HG02840 (cell line): ENCODE measurements around the gene KLF16.
A peak's percentile ranks its signal among the peaks of the same experiment; 100 is the strongest.

Experiments
- ATAC-seq: cut with Tn5 transposase; IDR thresholded peaks from one replicate; pipeline ENCODE4 v1.9.1; 2021; ENCODE audit warnings: mild to moderate bottlenecking, moderate library complexity, moderate number of reproducible peaks; ENCODE audit not compliant: unreplicated experiment, low FRiP score

Gene KLF16

GRCh38 chr19:1871630-1872029, 8.3 kb upstream of the KLF16 start:
- no peak for ATAC-seq

GRCh38 chr19:1871140-1871597, 7.8 kb upstream of the KLF16 start:
- no peak for ATAC-seq

- ATAC-seq: no peak
Observed at GRCh38 chr19:1868971-1869370, 5.6 kb upstream of the KLF16 start.

- ATAC-seq: no peak
Observed at GRCh38 chr19:1867349-1867724, 4.0 kb upstream of the KLF16 start.

GRCh38 chr19:1866693-1867348, 3.4 kb upstream of the KLF16 start:
- no peak for ATAC-seq

- no peak for ATAC-seq
Observed at GRCh38 chr19:1865172-1866010, 2.0 kb upstream of the KLF16 start.

GRCh38 chr19:1864480-1865171, 1.2 kb upstream of the KLF16 start:
- ATAC-seq: no peak

- ATAC-seq: peak; percentile 53
Observed at GRCh38 chr19:1863638-1864479, 480 bp upstream of the KLF16 start.

- ATAC-seq: peak; percentile 16
Observed at GRCh38 chr19:1862424-1863327, 703 bp downstream of the KLF16 start.

- no peak for ATAC-seq
Observed at GRCh38 chr19:1862068-1862423, 1.3 kb downstream of the KLF16 start.

GRCh38 chr19:1861599-1862031, 1.8 kb downstream of the KLF16 start:
- ATAC-seq: no peak

- ATAC-seq: no peak
Observed at GRCh38 chr19:1860821-1861598, 2.4 kb downstream of the KLF16 start.

GRCh38 chr19:1860042-1860775, 3.2 kb downstream of the KLF16 start:
- no peak for ATAC-seq

GRCh38 chr19:1859331-1859781, 4.0 kb downstream of the KLF16 start:
- no peak for ATAC-seq

GRCh38 chr19:1858412-1859081, 4.8 kb downstream of the KLF16 start:
- ATAC-seq: no peak

- ATAC-seq: no peak
Observed at GRCh38 chr19:1857648-1858326, 5.6 kb downstream of the KLF16 start.
